Bronchial epithelial cell (primary cell): ENCODE measurements around the gene CACHD1. TPM values are rescaled to one million over a fixed set of nuclear protein-coding genes. Genes with fewer than 3 reads are reported as not detected.
A peak's percentile ranks its signal among the peaks of the same experiment; 100 is the strongest.

Experiments
- DNase-seq: peaks from one replicate; pipeline ENCODE4 v3.0.0-alpha.2; 2010; ENCODE audit warnings: low read depth
- FAIRE-seq: peaks from 2 replicates; lab custom pipeline; 2011; peaks lifted over from hg19 to GRCh38; lab: Jason Lieb, UNC
- H3K27me3 ChIP-seq: 2 replicates; pipeline ENCODE4 v1.5.1; 2011; ENCODE audit warnings: low read length; ENCODE audit not compliant: control insufficient read depth, insufficient read depth
- H3K36me3 ChIP-seq: 2 replicates; pipeline ENCODE4 v1.5.1; 2011; ENCODE audit warnings: low read length; ENCODE audit not compliant: control insufficient read depth, insufficient read depth
- H3K4me3 ChIP-seq: 2 replicates; pipeline ENCODE4 v1.5.1; 2011; ENCODE audit warnings: mild to moderate bottlenecking, low read depth, low read length, control low read depth
- total RNA-seq: library from RNA; depleted of rRNA; stranded (reverse); fragments of >200 nt; gene quantifications from 2 replicates; pipeline ENCODE4 v1.2.1, GENCODE V29; 2014
- TF ChIP-seq, protein P1 (sequence below): IDR thresholded peaks from 2 replicates; pipeline ENCODE4 v1.5.1; 2011; ENCODE audit warnings: mild to moderate bottlenecking, moderate library complexity, low read length, control low read depth, inconsistent platforms; ENCODE audit not compliant: insufficient read depth, severe bottlenecking

Gene CACHD1
- total RNA-seq, 1 donor from 2014 or later, result 1.8 TPM

DNA sequence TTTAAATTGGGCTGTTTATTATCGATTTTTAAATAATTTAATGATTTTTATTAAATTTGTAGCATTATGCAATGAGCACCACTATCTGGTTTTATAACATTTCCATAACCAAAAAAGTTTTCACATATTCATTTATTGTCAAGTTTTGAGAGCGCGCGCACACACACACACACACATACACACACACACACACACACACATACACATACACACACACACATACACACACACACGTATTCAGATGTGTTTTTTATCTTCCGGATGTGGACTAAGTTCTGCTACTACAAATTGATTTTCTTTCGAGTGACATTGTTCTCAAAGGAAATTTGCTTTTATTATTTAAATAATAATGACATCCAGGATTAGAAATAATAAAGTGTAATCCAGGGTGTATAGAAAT, 16.3 kb downstream of the CACHD1 start:
- H3K4me3 ChIP-seq, result no peak overlapping the region

DNA sequence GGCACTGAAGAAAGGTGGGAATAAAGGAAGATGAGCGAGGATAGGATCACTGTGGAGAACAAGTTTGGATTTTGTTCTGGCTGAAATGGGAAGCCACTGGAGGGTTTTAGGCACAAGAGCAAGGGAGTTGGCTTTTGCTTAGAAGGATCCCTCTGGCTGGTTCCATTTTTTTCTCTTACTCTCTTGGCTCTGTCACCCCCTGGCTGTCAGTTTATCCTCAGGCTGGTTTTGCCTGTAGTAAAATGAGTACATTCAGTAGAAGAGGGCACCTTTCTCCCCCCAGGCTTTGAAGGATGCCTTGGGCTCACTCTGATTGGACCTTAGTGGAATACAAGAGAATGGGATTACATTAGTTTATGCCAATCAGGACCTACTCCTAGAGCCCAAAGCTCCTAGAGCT, 17.1 kb downstream of the CACHD1 start:
- Histone ChIP-seq H3K27me3 (no peaks in the 10 kb centered on the region), H3K36me3 (no peaks in the 10 kb centered on the region), H3K4me3 (no peak overlapping the region)
- DNase-seq (no peak), FAIRE-seq (no peak)
- TF ChIP-seq, protein P1, sequence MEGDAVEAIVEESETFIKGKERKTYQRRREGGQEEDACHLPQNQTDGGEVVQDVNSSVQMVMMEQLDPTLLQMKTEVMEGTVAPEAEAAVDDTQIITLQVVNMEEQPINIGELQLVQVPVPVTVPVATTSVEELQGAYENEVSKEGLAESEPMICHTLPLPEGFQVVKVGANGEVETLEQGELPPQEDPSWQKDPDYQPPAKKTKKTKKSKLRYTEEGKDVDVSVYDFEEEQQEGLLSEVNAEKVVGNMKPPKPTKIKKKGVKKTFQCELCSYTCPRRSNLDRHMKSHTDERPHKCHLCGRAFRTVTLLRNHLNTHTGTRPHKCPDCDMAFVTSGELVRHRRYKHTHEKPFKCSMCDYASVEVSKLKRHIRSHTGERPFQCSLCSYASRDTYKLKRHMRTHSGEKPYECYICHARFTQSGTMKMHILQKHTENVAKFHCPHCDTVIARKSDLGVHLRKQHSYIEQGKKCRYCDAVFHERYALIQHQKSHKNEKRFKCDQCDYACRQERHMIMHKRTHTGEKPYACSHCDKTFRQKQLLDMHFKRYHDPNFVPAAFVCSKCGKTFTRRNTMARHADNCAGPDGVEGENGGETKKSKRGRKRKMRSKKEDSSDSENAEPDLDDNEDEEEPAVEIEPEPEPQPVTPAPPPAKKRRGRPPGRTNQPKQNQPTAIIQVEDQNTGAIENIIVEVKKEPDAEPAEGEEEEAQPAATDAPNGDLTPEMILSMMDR, result peak; percentile 36

More for the DNA sequence above, 16.3 kb downstream of the CACHD1 start:
- no peaks in the 10 kb centered on the region for H3K36me3 ChIP-seq
- TF ChIP-seq, protein P1, result no peak
- DNase-seq, result no peak
- no peak for FAIRE-seq
- no peaks in the 10 kb centered on the region for H3K27me3 ChIP-seq

DNA sequence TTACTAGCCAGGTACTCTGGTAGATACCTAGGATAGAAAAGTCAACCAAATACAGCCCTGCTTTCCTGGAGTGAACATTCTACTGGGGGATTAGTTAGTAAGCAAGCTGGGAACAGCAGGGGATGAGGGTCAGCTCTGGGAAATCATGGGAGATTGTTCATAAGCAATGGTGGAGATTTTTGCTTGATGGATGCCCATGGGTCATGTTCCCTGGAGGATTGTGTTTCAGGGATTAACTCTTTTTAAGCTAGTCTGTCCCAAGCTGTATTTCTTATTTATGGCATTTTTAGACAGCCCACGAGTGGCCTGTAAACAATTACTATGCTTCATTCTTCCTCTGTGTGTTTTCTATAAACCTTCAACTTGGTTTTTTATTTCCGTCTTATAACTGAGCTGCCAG, 18.9 kb downstream of the CACHD1 start:
- Histone ChIP-seq H3K27me3 (no peaks in the 10 kb centered on the region), H3K36me3 (no peaks in the 10 kb centered on the region), H3K4me3 (no peak overlapping the region)
- DNase-seq, result no peak
- FAIRE-seq, result no peak
- TF ChIP-seq, protein P1, result no peak

DNA sequence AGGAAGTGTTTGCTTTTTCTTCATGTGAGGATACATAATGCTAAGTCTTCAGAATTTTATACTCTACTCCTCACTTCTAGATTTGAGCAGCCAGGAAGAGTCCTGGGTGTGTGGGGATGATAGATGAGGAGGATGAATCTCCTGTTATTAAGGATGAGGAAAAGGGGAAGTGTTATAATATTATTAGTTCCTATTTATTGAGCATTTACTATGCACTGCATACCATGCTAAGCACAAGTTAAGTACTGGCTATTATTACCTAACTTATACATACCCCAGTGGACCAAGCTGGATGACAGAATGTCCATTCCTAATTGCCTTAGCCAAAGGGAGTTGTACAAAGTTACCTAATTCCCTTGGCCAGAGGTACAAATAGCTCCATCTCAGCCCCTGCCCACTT, 19.8 kb downstream of the CACHD1 start:
- TF ChIP-seq, protein P1, result no peak
- no peaks in the 10 kb centered on the region for H3K36me3 ChIP-seq
- FAIRE-seq (no peak), DNase-seq (no peak)
- H3K4me3 ChIP-seq, result no peak overlapping the region
- H3K27me3 ChIP-seq, result no peaks in the 10 kb centered on the region

DNA sequence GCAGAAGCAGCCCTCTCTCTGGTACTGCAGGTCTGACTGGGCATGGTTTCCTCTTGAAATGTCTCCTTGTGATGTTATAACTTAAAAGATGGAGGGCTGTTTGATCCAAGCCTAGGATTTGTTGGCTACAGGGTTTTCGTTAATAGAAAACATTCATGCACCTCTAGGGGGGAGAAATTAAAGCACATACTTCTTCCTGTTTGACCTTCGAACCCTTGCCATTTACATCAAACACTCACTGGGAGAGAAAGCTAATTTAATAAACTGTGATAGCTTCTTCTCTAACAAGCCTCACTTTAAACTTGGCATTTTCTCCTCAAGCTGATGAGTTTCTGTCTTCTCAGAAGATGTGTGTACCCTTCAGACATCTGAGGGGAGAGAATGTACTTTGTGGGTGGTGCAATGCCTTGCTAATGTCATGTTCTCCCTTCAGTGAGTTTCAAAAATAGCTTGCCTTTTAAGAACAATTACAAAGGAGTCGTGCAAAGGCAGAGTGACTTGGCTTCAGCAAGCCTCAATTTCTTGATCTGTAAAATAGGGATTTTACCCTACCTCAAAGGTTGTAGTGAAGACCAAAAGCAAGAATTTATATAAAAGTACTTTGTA, 20.4 kb downstream of the CACHD1 start:
- Histone ChIP-seq H3K36me3 (no peaks in the 10 kb centered on the region), H3K27me3 (no peaks in the 10 kb centered on the region), H3K4me3 (no peak overlapping the region)
- DNase-seq (no peak), FAIRE-seq (no peak)
- TF ChIP-seq, protein P1, result no peak

DNA sequence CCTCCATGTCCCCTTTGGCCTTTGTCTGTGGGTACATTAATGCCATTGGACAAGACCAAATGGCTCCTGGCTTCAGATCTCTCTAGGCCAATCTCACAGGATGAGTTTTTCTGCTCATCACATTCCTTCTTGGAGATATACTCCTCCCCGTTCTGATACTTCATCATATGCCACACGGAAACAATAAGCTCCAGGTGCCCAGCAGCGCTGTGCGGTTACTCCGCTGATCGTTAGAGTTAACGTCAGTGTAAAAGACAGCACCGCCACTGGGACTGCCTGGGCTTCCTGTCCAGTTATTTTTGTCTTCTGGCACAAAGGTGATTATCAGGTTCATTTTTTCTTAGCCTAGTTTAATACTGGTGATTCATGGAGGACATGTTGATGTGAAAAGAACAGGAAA, 22.5 kb downstream of the CACHD1 start:
- no peak for FAIRE-seq
- TF ChIP-seq, protein P1, result no peak
- Histone ChIP-seq H3K4me3 (no peak overlapping the region), H3K36me3 (no peaks in the 10 kb centered on the region), H3K27me3 (no peaks in the 10 kb centered on the region)
- no peak for DNase-seq
